PFSK-1 (cell line): Measurements from ENCODE around the gene USP33.

Source experiments
- FOXP2 ChIP-seq: optimal IDR thresholded peaks from 2 replicates; pipeline ENCODE3; 2011; ENCODE audit warnings: borderline replicate concordance, control low read depth, inconsistent platforms; ENCODE audit not compliant: insufficient read depth; ENCODE audit errors: extremely low read length, extremely low read depth
- POLR2AphosphoS5 ChIP-seq: IDR thresholded peaks from 2 replicates; pipeline ENCODE4 v1.6.1; 2012; ENCODE audit warnings: low read depth, mild to moderate bottlenecking, control low read depth, low read length, moderate library complexity
- TF ChIP-seq, protein P1 (sequence below), 2 experiments: IDR thresholded peaks; 2 replicates each; pipeline versions ENCODE4 v1.6.1 to v1.8.0; 2011 to 2012; ENCODE audit warnings: low read depth in 2 of 2, low read length in 2 of 2, control low read depth in 1 of 2, inconsistent platforms in 1 of 2, mild to moderate bottlenecking in 1 of 2, moderate library complexity in 1 of 2; ENCODE audit not compliant: insufficient read depth in 1 of 2

DNA sequence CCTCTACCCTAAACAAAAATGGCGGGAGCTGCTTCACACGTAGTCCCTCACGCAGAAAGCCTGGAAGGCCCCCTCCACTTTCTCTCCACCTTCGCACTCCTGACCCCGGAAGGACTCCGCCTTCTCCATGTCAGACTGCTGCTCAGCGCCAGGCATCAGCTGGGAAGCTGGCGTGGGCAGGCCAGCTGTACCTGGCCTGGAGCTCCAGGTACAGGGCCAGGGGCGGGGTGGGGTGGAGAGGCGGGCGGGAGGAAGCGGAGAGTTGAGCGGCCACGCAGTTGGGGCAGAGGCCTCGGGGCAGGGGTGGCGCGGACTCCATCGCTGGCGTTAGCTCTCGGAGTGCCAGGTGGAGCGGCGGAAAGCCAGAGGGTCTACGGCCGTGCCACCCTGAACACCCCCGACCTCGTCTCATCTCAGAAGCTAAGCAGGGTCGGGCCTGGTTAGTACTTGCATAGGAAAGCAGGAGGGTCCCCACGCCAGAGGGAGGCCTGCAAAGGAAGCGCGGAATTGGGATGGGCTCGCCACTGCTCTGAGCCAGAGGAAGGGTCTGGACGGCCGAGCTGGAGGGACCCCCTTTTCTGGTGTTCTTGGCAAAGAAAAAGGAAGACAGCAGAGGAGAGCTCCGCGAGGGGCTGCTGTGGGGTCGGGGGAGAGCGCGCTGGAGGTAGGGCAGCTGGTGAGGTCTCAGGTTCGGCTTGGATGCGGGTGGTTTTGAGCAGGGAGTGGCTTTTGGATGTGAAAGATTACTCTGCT lies 20.1 kb upstream of the USP33 start, which contains the start of gene MIGA1:
- TF ChIP-seq, protein P1, sequence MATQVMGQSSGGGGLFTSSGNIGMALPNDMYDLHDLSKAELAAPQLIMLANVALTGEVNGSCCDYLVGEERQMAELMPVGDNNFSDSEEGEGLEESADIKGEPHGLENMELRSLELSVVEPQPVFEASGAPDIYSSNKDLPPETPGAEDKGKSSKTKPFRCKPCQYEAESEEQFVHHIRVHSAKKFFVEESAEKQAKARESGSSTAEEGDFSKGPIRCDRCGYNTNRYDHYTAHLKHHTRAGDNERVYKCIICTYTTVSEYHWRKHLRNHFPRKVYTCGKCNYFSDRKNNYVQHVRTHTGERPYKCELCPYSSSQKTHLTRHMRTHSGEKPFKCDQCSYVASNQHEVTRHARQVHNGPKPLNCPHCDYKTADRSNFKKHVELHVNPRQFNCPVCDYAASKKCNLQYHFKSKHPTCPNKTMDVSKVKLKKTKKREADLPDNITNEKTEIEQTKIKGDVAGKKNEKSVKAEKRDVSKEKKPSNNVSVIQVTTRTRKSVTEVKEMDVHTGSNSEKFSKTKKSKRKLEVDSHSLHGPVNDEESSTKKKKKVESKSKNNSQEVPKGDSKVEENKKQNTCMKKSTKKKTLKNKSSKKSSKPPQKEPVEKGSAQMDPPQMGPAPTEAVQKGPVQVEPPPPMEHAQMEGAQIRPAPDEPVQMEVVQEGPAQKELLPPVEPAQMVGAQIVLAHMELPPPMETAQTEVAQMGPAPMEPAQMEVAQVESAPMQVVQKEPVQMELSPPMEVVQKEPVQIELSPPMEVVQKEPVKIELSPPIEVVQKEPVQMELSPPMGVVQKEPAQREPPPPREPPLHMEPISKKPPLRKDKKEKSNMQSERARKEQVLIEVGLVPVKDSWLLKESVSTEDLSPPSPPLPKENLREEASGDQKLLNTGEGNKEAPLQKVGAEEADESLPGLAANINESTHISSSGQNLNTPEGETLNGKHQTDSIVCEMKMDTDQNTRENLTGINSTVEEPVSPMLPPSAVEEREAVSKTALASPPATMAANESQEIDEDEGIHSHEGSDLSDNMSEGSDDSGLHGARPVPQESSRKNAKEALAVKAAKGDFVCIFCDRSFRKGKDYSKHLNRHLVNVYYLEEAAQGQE (IDR thresholded peaks at IDR 0.05; ENCODE audit: insufficient read depth in 1 of 2, low read depth in 2 of 2, low read length in 2 of 2): no peak
- TF ChIP-seq POLR2AphosphoS5 (peak; percentile 73; the same call in 1 of the 2 replicates), FOXP2 (peak; percentile 18)
